GM20000 (cell line): ENCODE results near the gene PGPEP1.

ENCODE experiments used
- DNase-seq: peaks from one replicate; pipeline ENCODE4 v3.0.0; 2012; ENCODE audit warnings: low spot score
- TF ChIP-seq, protein P1 (sequence below): IDR thresholded peaks from 2 replicates; pipeline ENCODE4 v1.5.1; 2012; ENCODE audit warnings: mild to moderate bottlenecking, control low read depth; ENCODE audit errors: extremely low read depth, missing control alignments

Gene PGPEP1

DNA sequence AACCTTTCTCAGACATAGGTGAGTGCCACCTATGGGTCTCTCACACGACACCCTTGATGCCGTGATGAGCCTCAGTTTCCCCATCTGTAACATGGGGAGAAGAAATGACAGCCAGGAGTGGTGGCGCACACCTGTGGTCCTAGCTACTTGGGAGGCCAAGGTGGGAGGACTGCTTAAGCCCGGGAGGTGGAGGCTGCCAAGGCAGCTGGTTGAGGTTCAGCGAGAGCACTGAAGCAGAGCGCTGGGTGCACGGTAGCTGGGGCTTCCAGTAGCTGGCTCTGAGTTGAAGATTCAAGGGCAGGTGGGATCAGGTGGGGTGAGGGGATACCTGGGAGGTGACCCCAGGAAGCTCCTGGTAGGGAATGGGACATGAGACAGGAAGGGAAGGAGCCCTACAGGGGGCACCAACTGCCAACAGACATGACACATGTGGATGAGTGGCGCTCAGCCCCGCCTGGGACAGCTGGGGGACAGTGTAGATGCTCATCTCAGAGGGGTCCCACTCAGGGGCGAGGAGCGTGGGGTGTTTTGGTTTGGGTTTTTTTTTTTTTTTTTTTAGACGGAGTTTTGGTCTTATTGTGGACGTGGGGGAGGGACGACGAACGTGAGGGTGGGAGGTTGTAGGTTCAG lies 72.3 kb downstream of the PGPEP1 start:
- DNase-seq, result no peak
- TF ChIP-seq, protein P1, sequence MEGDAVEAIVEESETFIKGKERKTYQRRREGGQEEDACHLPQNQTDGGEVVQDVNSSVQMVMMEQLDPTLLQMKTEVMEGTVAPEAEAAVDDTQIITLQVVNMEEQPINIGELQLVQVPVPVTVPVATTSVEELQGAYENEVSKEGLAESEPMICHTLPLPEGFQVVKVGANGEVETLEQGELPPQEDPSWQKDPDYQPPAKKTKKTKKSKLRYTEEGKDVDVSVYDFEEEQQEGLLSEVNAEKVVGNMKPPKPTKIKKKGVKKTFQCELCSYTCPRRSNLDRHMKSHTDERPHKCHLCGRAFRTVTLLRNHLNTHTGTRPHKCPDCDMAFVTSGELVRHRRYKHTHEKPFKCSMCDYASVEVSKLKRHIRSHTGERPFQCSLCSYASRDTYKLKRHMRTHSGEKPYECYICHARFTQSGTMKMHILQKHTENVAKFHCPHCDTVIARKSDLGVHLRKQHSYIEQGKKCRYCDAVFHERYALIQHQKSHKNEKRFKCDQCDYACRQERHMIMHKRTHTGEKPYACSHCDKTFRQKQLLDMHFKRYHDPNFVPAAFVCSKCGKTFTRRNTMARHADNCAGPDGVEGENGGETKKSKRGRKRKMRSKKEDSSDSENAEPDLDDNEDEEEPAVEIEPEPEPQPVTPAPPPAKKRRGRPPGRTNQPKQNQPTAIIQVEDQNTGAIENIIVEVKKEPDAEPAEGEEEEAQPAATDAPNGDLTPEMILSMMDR, result no peak

DNA sequence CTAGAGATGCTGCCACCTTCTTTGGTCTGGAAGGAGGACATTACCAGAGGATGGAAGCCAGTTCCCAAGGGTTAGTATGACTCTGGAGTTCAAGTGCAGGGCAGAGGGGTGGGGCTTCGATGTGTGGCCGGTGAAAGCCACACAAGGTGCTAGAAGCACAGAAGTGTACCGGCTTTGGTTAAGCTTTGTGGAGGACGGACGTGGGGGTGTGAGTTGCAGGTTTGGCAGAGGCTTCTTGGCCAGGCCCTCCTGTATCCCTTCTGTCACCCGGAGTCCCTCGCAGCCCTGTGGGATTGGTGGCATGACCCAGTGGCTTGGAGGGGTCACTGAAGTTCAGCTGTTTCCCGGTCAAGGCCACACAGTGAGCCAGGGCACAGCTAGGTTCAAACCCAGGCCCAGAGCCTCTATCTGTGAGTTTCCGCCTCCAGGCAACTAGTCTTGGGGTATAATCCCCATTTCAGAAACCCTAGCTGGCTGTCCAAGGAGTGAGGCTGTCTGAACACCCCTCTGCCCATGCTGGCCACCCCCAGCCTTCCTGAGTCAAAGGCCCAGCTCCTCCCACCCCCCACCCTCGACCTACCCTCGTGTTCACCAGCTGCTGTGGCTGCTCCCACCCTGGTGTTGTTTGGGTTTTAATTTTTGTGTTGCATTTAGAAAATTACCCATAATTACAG lies 74.2 kb downstream of the PGPEP1 start:
- DNase-seq, result no peak
- TF ChIP-seq, protein P1, result no peak

DNA sequence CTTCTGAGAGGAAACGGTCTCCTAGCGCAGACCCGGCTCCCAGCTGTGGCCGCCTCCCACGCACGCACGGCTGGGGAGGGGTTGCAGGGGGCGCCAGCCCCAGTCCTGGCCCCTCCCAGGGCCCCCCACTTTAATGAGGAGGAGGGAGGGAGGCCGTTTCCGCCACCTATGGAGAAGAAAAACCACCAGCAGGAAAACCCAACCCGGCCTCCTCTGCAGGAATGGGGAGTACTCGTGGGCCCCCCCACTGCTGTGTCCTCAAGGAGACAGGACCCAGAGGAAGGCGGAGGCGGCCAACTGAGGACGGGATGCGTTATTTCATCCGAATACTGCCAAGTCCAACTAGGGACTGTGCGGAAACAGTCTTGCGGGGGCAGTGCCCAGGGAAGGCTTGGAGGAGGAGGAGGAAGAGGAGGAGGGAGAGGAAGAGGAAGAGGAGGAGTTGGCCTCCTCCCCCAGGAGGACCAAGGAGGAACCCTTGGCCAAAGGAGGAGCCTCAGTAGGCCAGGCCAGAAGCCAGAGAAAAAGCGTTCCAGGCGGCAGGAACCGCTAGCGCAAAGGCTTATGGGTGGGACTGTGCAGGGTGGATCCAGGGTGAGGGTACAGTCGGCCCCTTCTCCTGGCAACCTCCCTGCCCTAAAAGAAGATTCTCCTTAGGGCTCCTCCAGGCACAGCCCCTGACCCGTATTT lies 74.9 kb downstream of the PGPEP1 start:
- TF ChIP-seq, protein P1, result no peak
- no peak for DNase-seq

DNA sequence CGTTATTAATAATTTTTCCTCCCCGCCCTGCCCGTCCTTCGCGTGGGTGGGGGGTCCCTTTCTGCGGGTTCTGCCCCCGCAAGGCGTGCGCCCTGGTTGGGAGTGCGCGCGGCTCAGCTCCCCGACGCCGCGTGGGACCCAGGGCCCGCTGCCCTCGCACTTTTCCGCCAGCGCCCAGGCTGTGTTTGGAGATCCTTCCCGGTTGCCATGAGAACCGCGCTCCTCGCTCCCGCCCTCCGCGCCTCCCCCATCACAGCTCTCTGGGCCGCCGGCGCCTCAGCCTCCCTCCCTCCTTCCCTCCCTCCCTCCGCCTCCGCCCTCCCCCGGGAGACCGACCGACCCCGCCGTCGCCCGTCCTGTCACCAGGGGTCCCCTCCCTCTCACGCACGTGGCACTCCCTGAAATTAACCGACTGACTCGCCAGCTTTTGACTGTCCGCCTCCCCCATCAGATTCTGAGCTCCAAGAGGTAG lies 76.4 kb downstream of the PGPEP1 start:
- peak; percentile 86 for DNase-seq
- TF ChIP-seq, protein P1, result no peak

DNA sequence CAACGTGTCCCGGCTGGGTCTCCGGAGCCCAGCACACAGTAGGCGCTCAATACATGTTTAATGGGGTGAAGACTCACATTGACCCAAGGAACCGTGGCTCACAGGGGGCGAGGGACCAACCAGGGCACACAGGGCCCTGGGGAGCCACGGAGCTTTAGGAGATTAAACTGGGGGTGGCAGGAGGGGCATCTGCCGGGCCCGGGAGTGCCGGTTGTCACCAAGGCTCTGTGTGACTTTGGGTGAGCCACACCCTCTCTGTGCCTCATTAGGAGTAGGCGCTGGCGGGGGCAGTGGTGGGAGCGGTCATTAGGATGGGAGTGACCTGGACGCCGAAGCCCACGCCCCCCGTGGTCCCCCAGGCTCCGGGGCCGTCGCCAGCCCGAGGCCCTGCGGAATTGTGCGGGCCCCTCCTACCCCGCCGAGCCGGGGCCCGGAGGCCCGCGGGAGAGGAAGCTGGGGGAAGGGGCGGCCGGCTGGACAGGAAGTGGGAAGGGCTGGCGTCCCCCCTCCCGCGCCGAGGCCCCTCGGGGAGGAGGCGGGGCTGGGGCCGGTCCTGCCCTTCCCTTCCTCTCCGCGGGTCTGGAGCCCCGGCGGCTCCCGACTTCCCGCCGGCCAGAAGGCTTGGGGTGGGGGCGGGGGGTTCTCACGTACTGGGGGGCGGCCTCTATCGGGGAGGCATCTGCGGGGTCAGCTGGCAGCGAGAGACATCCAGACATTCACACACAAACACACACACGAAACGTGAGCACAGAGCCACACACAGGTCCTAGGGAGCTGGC lies 77.0 kb downstream of the PGPEP1 start:
- DNase-seq, result peak; percentile 83
- TF ChIP-seq, protein P1, result no peak

DNA sequence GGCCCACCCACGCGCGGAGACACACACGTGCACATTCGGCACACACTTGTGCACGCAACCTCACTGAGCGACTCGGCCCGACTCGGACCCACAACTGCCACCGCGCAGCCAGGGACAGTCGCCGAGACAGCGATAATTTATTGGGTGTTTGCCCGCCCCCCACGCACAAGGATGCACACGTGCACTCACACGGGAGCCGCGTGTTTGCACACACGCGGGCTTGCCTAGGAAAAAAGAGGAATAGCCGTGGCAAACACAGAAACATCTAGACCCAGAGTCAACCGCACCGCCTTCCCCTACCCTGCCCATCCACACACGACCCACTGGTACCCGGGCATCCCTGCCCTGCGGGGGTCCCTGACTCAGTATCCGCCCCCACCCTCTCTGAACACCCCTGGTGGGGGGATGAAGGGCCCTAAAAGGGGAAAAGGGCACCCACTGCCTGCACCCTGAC lies 77.7 kb downstream of the PGPEP1 start:
- TF ChIP-seq, protein P1, result no peak
- DNase-seq, result no peak
